HepG2 (cell line): ENCODE results near the gene UBXN1. TPM values are rescaled to one million over a fixed set of nuclear protein-coding genes. Genes with fewer than 3 reads are reported as not detected.

Experiments
- ATAC-seq: fragments of 200-7000 bp; cut with Tn5 transposase; 3 replicates; pipeline ENCODE4 v1.9.1; 2020; ENCODE audit warnings: mild to moderate bottlenecking, moderate library complexity
- BruUV-seq: library from RNA; stranded (reverse); fragments of 400-500 nt; replicated peaks from 2 replicates; lab custom pipeline; 2021; lab: Mats Ljungman, UMichigan
- CTCF ChIA-PET: fragments of 300-600 bp; formaldehyde crosslinking; extraction: SDS; loops from one replicate; lab custom pipeline; 2021; ENCODE audit warnings: low total read pairs, inconsistent platforms, low intra/inter-chr PET ratio; lab: Yijun Ruan, JAX
- POLR2A ChIA-PET: fragments of 350-600 bp; sonication (Branson Sonifier 250); formaldehyde crosslinking; loops from one replicate; lab custom pipeline; 2020; ENCODE audit warnings: antibody characterized with exemption, inconsistent platforms; lab: Yijun Ruan, JAX
- DNase-seq: peaks from one replicate; pipeline ENCODE4 v3.0.0-alpha.2; 2015; ENCODE audit warnings: low spot score
- FAIRE-seq: peaks from 3 replicates; lab custom pipeline; 2011; peaks lifted over from hg19 to GRCh38; lab: Jason Lieb, UNC
- H2AFZ ChIP-seq: one replicate; pipeline ENCODE4 v1.6.1; 2011; ENCODE audit warnings: low read length, inconsistent platforms
- H3K27ac ChIP-seq: fragments of 300-600 bp; 3 replicates; pipeline ENCODE4 v1.8.0; 2011; ENCODE audit warnings: mixed run types, mild to moderate bottlenecking, mixed read lengths, low read length, inconsistent platforms; ENCODE audit not compliant: insufficient read depth; ENCODE audit errors: extremely low read length
- H3K27me3 ChIP-seq, 2 experiments: fragments of 200-600 bp in 1 of 2; 2 replicates in 1 of 2; 3 replicates in 1 of 2; pipeline versions ENCODE4 v1.6.0 to v1.8.0; 2011; ENCODE audit warnings: low read length in 2 of 2, mild to moderate bottlenecking in 2 of 2, moderate library complexity in 2 of 2, inconsistent platforms in 1 of 2; ENCODE audit not compliant: insufficient read depth in 2 of 2, control insufficient read depth in 1 of 2
- H3K36me3 ChIP-seq, 2 experiments: fragments of 200-600 bp in 1 of 2; replicated peaks in 1 of 2; 2 replicates in 1 of 2; 3 replicates in 1 of 2; pipeline versions ENCODE4 v1.5.1 to v1.8.0; 2011; ENCODE audit warnings: low read length in 2 of 2, inconsistent platforms in 1 of 2; ENCODE audit not compliant: insufficient read depth in 2 of 2, control insufficient read depth in 1 of 2
- H3K4me1 ChIP-seq: 2 replicates; pipeline ENCODE4 v1.5.1; 2012; ENCODE audit warnings: low read length, inconsistent platforms; ENCODE audit not compliant: insufficient read depth
- H3K4me2 ChIP-seq: 2 replicates; pipeline ENCODE4 v1.6.0; 2011; ENCODE audit warnings: low read depth, low read length, inconsistent platforms
- H3K4me3 ChIP-seq, 3 experiments: fragments of 200-600 bp in 1 of 3; sonication (generic), shearing (Covaris generic) in 1 of 3; replicated peaks in 1 of 3; 2 replicates each; pipeline ENCODE4 v1.5.1; 2011 to 2016; ENCODE audit warnings: low read length in 3 of 3, inconsistent platforms in 2 of 3, low read depth in 2 of 3, mild to moderate bottlenecking in 2 of 3, control low read depth in 1 of 3, mixed read lengths in 1 of 3; ENCODE audit not compliant: insufficient read depth in 1 of 3
- H3K79me2 ChIP-seq: one replicate; pipeline ENCODE4 v1.6.1; 2011; ENCODE audit warnings: low read length, inconsistent platforms; ENCODE audit not compliant: insufficient read depth
- H3K9ac ChIP-seq: 2 replicates; pipeline ENCODE4 v1.6.0; 2011; ENCODE audit warnings: mild to moderate bottlenecking, low read depth, low read length, inconsistent platforms; ENCODE audit not compliant: insufficient read depth
- H3K9me3 ChIP-seq: 2 replicates; pipeline ENCODE4 v1.5.1; 2012; ENCODE audit warnings: mild to moderate bottlenecking, low read length
- H4K20me1 ChIP-seq: 2 replicates; pipeline ENCODE4 v1.6.0; 2011; ENCODE audit warnings: inconsistent platforms, mild to moderate bottlenecking, low read length, moderate library complexity; ENCODE audit not compliant: insufficient read depth
- AGO2 ChIP-seq: fragments of 200-400 bp; formaldehyde crosslinking; optimal IDR thresholded peaks from 2 replicates; pipeline ENCODE3; 2017; ENCODE audit warnings: mild to moderate bottlenecking, low read depth, low read length, moderate library complexity
- FOXP1 ChIP-seq, 2 experiments: fragments of 450-650 bp in 1 of 2; IDR thresholded peaks; 2 replicates each; pipeline ENCODE4 v1.6.1; 2017 to 2018; ENCODE audit warnings: antibody characterized with exemption in 1 of 2
- POLR2A ChIP-seq, 2 experiments: IDR thresholded peaks; 2 replicates each; pipeline ENCODE4 v1.6.1; 2011; ENCODE audit warnings: low read depth in 2 of 2, low read length in 2 of 2, mild to moderate bottlenecking in 1 of 2, moderate library complexity in 1 of 2; ENCODE audit not compliant: insufficient read depth in 1 of 2
- POLR2G ChIP-seq: fragments of 200-400 bp; formaldehyde crosslinking; IDR thresholded peaks from 2 replicates; pipeline ENCODE4 v1.6.1; 2018; ENCODE audit warnings: mild to moderate bottlenecking, low read depth, low read length, moderate library complexity
- RBM22 ChIP-seq: fragments of 200-400 bp; formaldehyde crosslinking; optimal IDR thresholded peaks from 2 replicates; pipeline ENCODE3; 2017; ENCODE audit warnings: mild to moderate bottlenecking, low read length, moderate library complexity
- SALL1 ChIP-seq: sonication (generic); formaldehyde crosslinking; IDR thresholded peaks from 2 replicates; pipeline ENCODE4 v1.8.0; 2022; ENCODE audit warnings: mild to moderate bottlenecking, missing genetic modification reagents
- ZC3H13 ChIP-seq: sonication (generic); formaldehyde crosslinking; IDR thresholded peaks from 2 replicates; pipeline ENCODE4 v1.8.1; 2023; ENCODE audit warnings: mild to moderate bottlenecking, missing genetic modification reagents, moderate library complexity
- ZNF501 ChIP-seq: sonication (generic); formaldehyde crosslinking; IDR thresholded peaks from 2 replicates; pipeline ENCODE4 v1.5.1; 2020; ENCODE audit warnings: mild to moderate bottlenecking, moderate library complexity, missing genetic modification reagents
- ZNF737 ChIP-seq: sonication (generic); formaldehyde crosslinking; IDR thresholded peaks from 2 replicates; pipeline ENCODE4 v1.5.0; 2020; ENCODE audit warnings: missing genetic modification reagents, mild to moderate bottlenecking, borderline replicate concordance
- WGBS: methylation state at CpG from one replicate; pipeline ENCODE4 v1.1.6; 2017; ENCODE audit warnings: low lambda C conversion rate; 5-methylcytosine and 5-hydroxymethylcytosine counted together
- in situ Hi-C: cut with HindIII; loops from 2 replicates; pipeline ENCODE4 v1.10.0; 2017; ENCODE audit warnings: low pct_unique_long_range_greater_than_20kb; ENCODE audit not compliant: extremely low pct_ligation_motif_present
- intact Hi-C: fragments of 100-400 bp; cut with micrococcal nuclease; formaldehyde crosslinking; loops from one replicate; pipeline ENCODE4 v1.10.0; 2022; ENCODE audit not compliant: unreplicated experiment
- polyA plus RNA-seq, 8 experiments: library from polyadenylated mRNA; depleted of rRNA in 3 of 8; stranded (reverse) in 7 of 8; unstranded in 1 of 8; fragments of >200 nt; fragmentation: Illumina TruSeq in 4 of 8; extraction: Trizol in 4 of 8; gene quantifications; 2 replicates each; pipeline versions ENCODE4 v1.2.1 to v1.2.3, GENCODE V29; 2011 to 2016; ENCODE audit warnings: low read depth in 4 of 8, missing spikeins in 1 of 8, mixed read lengths in 1 of 8; ENCODE audit not compliant: insufficient read depth in 1 of 8
- total RNA-seq, 5 experiments: library from RNA; depleted of rRNA; stranded (reverse); fragments of >200 nt; fragmentation: Illumina TruSeq; extraction: Trizol; gene quantifications; 2 replicates each; pipeline ENCODE4 v1.2.3, GENCODE V29; 2016; ENCODE audit warnings: low read depth in 1 of 5
- TF ChIP-seq, protein P1 (sequence below): sonication (generic); formaldehyde crosslinking; IDR thresholded peaks from 2 replicates; pipeline ENCODE4 v1.8.0; 2022; ENCODE audit warnings: missing genetic modification reagents, low read depth, mild to moderate bottlenecking, borderline replicate concordance

Gene UBXN1
- total and polyA plus RNA-seq, 2 of the 13 experiments (the other 11 are each of a cell fraction or from before 2014, with no cell fraction given): 47.5 to 52.4 TPM

- ATAC-seq: no peak
- peaks cover 59% of the 10 kb centered on the region for H3K4me1 ChIP-seq
- no peaks in the 10 kb centered on the region; a peak in 1 of 5 replicates for H3K27me3 ChIP-seq
- no peak for FAIRE-seq
- no peak for TF ChIP-seq ZNF501 (CRISPR knock-in tag)
- TF ChIP-seq AGO2: peak; percentile 8
- TF ChIP-seq RBM22: peak; percentile 80
- TF ChIP-seq POLR2G: peak; percentile 6; the same call in 1 of the 2 replicates
- no peak for TF ChIP-seq ZNF737 (CRISPR knock-in tag)
- TF ChIP-seq SALL1 (CRISPR knock-in tag): no peak
- TF ChIP-seq, protein P1, sequence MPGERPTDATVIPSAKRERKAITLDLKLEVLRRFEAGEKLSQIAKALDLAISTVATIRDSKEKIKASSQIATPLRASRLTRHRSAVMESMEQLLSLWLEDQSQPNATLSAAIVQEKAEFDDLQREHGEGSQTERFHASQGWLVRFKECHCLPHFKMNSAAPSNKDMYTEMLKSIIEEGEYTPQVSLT (CRISPR knock-in tag): no peak
- TF ChIP-seq POLR2A (IDR thresholded peaks at IDR 0.05; ENCODE audit: insufficient read depth in 1 of 2, low read depth in 2 of 2, low read length in 2 of 2): peak in 1 of 2 experiments; percentile 52; a peak in 1 of 4 replicates
- TF ChIP-seq FOXP1 (IDR thresholded peaks at IDR 0.05): no peak
- no peak for TF ChIP-seq FOXP1 (CRISPR knock-in tag; IDR thresholded peaks at IDR 0.05)
- TF ChIP-seq ZC3H13: no peak
- no peak for DNase-seq
- CTCF ChIA-PET: no interaction called here
- H3K36me3 ChIP-seq: peaks cover 0 to 15% of the 10 kb centered on the region in 2 experiments; a peak in 2 of 5 replicates
- H3K9me3 ChIP-seq: no peaks in the 10 kb centered on the region
- 93% methylated on average over 2 of the region's 2 CpGs for WGBS
- H3K4me2 ChIP-seq: no peak overlapping the region
- intact Hi-C loops (no loop called here), in situ Hi-C loops (no loop called here)
- H3K27ac ChIP-seq: no peak overlapping the region
- H3K4me3 ChIP-seq: no peak overlapping the region
- H3K79me2 ChIP-seq: peaks cover 50% of the 10 kb centered on the region
- BruUV-seq: no TSS peak
- no peak overlapping the region for H2AFZ ChIP-seq
- POLR2A ChIA-PET: interaction anchor here (0.7 to 6.6 kb wide), 10 partner anchors 9 to 174 kb away, joined by 3 to 98 read pairs (median 6); partner anchors contain the start of genes B3GAT3, GANAB, HNRNPUL2 and INTS5
- H4K20me1 ChIP-seq: no peaks in the 10 kb centered on the region; the same call in none of the 2 replicates
- peak overlapping the region; percentile 91 for H3K9ac ChIP-seq
These were observed 11.4 kb downstream of the UBXN1 start for GRCh38 chr11:62667460-62667859.
